GM23338 (cell line): ENCODE results near the gene IL17A. TPM values are rescaled to one million over a fixed set of nuclear protein-coding genes. Genes with fewer than 3 reads are reported as not detected.

Experiments used
- ATAC-seq: fragments of 200-7000 bp; cut with Tn5 transposase; 3 replicates; pipeline ENCODE4 v1.9.1; 2020
- DNase-seq: peaks from one replicate; pipeline ENCODE4 v3.0.0-alpha.2; 2015; ENCODE audit warnings: low spot score
- H2AFZ ChIP-seq: fragments of 200-600 bp; sonication (generic); 2 replicates; pipeline ENCODE4 v1.8.0; 2016; ENCODE audit warnings: antibody characterized with exemption, mild to moderate bottlenecking, moderate library complexity
- H3F3A ChIP-seq: fragments of 200-600 bp; sonication (generic); replicated peaks from 2 replicates; pipeline ENCODE4 v1.8.0; 2017; ENCODE audit warnings: antibody characterized with exemption, mixed run types, low read depth
- H3K27ac ChIP-seq: fragments of 200-600 bp; sonication (generic); 2 replicates; pipeline ENCODE4 v1.6.1; 2016; ENCODE audit warnings: low read depth
- H3K27me3 ChIP-seq: fragments of 200-600 bp; sonication (generic); 2 replicates; pipeline ENCODE4 v1.8.0; 2016; ENCODE audit warnings: mild to moderate bottlenecking, mixed run types, moderate library complexity; ENCODE audit not compliant: insufficient read depth
- H3K36me3 ChIP-seq: fragments of 200-600 bp; sonication (generic); 2 replicates; pipeline ENCODE4 v1.8.0; 2016; ENCODE audit warnings: mild to moderate bottlenecking; ENCODE audit not compliant: insufficient read depth
- H3K4me1 ChIP-seq: fragments of 200-600 bp; sonication (generic); 2 replicates; pipeline ENCODE4 v1.8.0; 2016; ENCODE audit warnings: mild to moderate bottlenecking, moderate library complexity; ENCODE audit not compliant: insufficient read depth
- H3K4me2 ChIP-seq: fragments of 200-600 bp; sonication (generic); 2 replicates; pipeline ENCODE4 v1.7.1; 2017; ENCODE audit warnings: mixed run types
- H3K4me3 ChIP-seq: fragments of 200-600 bp; sonication (generic); 2 replicates; pipeline ENCODE4 v1.6.1; 2016; ENCODE audit warnings: mixed run types
- H3K79me2 ChIP-seq: fragments of 200-600 bp; sonication (generic); replicated peaks from 2 replicates; pipeline ENCODE4 v1.8.0; 2017; ENCODE audit warnings: mild to moderate bottlenecking; ENCODE audit not compliant: insufficient read depth
- H3K9me2 ChIP-seq: fragments of 200-600 bp; sonication (generic); 2 replicates; pipeline ENCODE4 v1.8.0; 2017; ENCODE audit not compliant: insufficient read depth
- H4K20me1 ChIP-seq: fragments of 200-600 bp; sonication (generic); replicated peaks from 2 replicates; pipeline ENCODE4 v1.8.0; 2017; ENCODE audit warnings: mild to moderate bottlenecking; ENCODE audit not compliant: insufficient read depth
- H3K27ac Mint-ChIP-seq: 2 replicates; pipeline ENCODE4 v1.8.0; 2020; ENCODE audit warnings: inconsistent platforms, mild to moderate bottlenecking, moderate library complexity, mixed read lengths
- H3K27me3 Mint-ChIP-seq: 3 replicates; pipeline ENCODE4 v1.8.0; 2022; ENCODE audit warnings: low read depth, mild to moderate bottlenecking, moderate library complexity, mixed read lengths, inconsistent platforms; ENCODE audit not compliant: insufficient read depth, poor library complexity
- H3K36me3 Mint-ChIP-seq: 3 replicates; pipeline ENCODE4 v1.8.0; 2021; ENCODE audit warnings: low read depth, mild to moderate bottlenecking, inconsistent platforms, moderate library complexity, mixed read lengths
- H3K4me1 Mint-ChIP-seq: 3 replicates; pipeline ENCODE4 v1.8.0; 2020; ENCODE audit warnings: mild to moderate bottlenecking, inconsistent platforms, mixed read lengths
- H3K4me3 Mint-ChIP-seq: 3 replicates; pipeline ENCODE4 v1.8.0; 2021; ENCODE audit warnings: moderate library complexity, mild to moderate bottlenecking, inconsistent platforms, mixed read lengths
- H3K9me3 Mint-ChIP-seq: 3 replicates; pipeline ENCODE4 v1.8.0; 2020; ENCODE audit warnings: moderate library complexity, mild to moderate bottlenecking, inconsistent platforms, mixed read lengths
- CREB1 ChIP-seq: fragments of 250-450 bp; sonication (Bioruptor Pico); IDR thresholded peaks from 2 replicates; pipeline ENCODE4 v1.5.0; 2020; ENCODE audit warnings: low read depth, mild to moderate bottlenecking, moderate library complexity
- CTCF ChIP-seq, 2 experiments: fragments of 200-600 bp in 1 of 2; sonication (generic) in 1 of 2; conservative IDR thresholded peaks; 2 replicates each; pipeline versions ENCODE4 v1.5.1 to v1.6.1; 2016 to 2017; ENCODE audit warnings: antibody characterized with exemption in 2 of 2, low read depth in 2 of 2, mild to moderate bottlenecking in 2 of 2, moderate library complexity in 1 of 2
- ETS1 ChIP-seq: IDR thresholded peaks from 2 replicates; pipeline ENCODE4 v1.6.1; 2016; ENCODE audit warnings: antibody characterized with exemption
- EZH2 ChIP-seq: fragments of 200-600 bp; sonication (generic); IDR thresholded peaks from one replicate; pipeline ENCODE4 v1.8.0; 2017; ENCODE audit warnings: antibody characterized with exemption, mild to moderate bottlenecking, low read depth; ENCODE audit not compliant: unreplicated experiment
- EZH2phosphoT487 ChIP-seq: fragments of 200-600 bp; sonication (generic); IDR thresholded peaks from one replicate; pipeline ENCODE4 v1.8.1; 2018; ENCODE audit warnings: antibody characterized with exemption; ENCODE audit not compliant: unreplicated experiment
- JUNB ChIP-seq: IDR thresholded peaks from one replicate; pipeline ENCODE4 v1.6.1; 2016; ENCODE audit warnings: antibody characterized with exemption; ENCODE audit not compliant: unreplicated experiment
- NANOG ChIP-seq: IDR thresholded peaks from 2 replicates; pipeline ENCODE4 v1.6.1; 2016; ENCODE audit warnings: antibody characterized with exemption, borderline replicate concordance
- POLR2AphosphoS5 ChIP-seq: IDR thresholded peaks from 2 replicates; pipeline ENCODE4 v1.6.1; 2016; ENCODE audit warnings: antibody characterized with exemption, low read depth
- REST ChIP-seq: IDR thresholded peaks from one replicate; pipeline ENCODE4 v1.6.1; 2018; ENCODE audit warnings: antibody characterized with exemption; ENCODE audit not compliant: unreplicated experiment
- STAT1 ChIP-seq: IDR thresholded peaks from one replicate; pipeline ENCODE4 v1.6.1; 2016; ENCODE audit warnings: antibody characterized with exemption; ENCODE audit not compliant: unreplicated experiment
- ZNF114 ChIP-seq: fragments of 250-450 bp; sonication (Bioruptor Pico); IDR thresholded peaks from 2 replicates; pipeline ENCODE4 v1.5.0; 2020; ENCODE audit warnings: mild to moderate bottlenecking, moderate library complexity
- ZNF331 ChIP-seq: fragments of 250-450 bp; sonication (Bioruptor Pico); IDR thresholded peaks from 2 replicates; pipeline ENCODE4 v1.5.0; 2020; ENCODE audit warnings: low read depth, mild to moderate bottlenecking, moderate library complexity
- ZNF462 ChIP-seq: fragments of 250-450 bp; sonication (Bioruptor Pico); IDR thresholded peaks from 2 replicates; pipeline ENCODE4 v1.5.0; 2020; ENCODE audit warnings: mild to moderate bottlenecking, moderate library complexity
- polyA plus RNA-seq: library from polyadenylated mRNA; unstranded; fragments of >200 nt; fragmentation: Nextera tagmentation; extraction: Ambion mirVana; gene quantifications from 2 replicates; pipeline ENCODE4 v1.2.1, GENCODE V29; 2016
- total RNA-seq: library from RNA; depleted of rRNA; stranded (reverse); fragments of >200 nt; shearing (Covaris generic); gene quantifications from 2 replicates; pipeline ENCODE4 v1.2.3, GENCODE V29; 2014

The IL17A gene
- total and polyA plus RNA-seq, 2 experiments from 2014 or later, result not detected

- TF ChIP-seq EZH2 (no peak), ZNF331 (CRISPR knock-in tag) (no peak), POLR2AphosphoS5 (no peak)
These were observed 43.6 kb upstream of the IL17A start (continued) for GRCh38 chr6:52142556-52142955.

- H3K4me3 Mint-ChIP-seq, result no peak overlapping the region
- DNase-seq (no peak), ATAC-seq (no peak)
- H3K36me3 Mint-ChIP-seq, result no peaks in the 10 kb centered on the region
- no peak overlapping the region for H3K27ac Mint-ChIP-seq
- Histone ChIP-seq H3K36me3 (no peaks in the 10 kb centered on the region), H3K27me3 (no peaks in the 10 kb centered on the region), H3K27ac (no peak overlapping the region), H3K9me2 (no peaks in the 10 kb centered on the region; the same call in 1 of the 2 replicates), H2AFZ (no peak overlapping the region), H3K4me1 (no peaks in the 10 kb centered on the region), H3K79me2 (no peaks in the 10 kb centered on the region), H4K20me1 (no peaks in the 10 kb centered on the region), H3K4me3 (no peak overlapping the region), H3K4me2 (no peak overlapping the region), H3F3A (no peaks in the 10 kb centered on the region)
- no peak for TF ChIP-seq CTCF (conservative IDR thresholded peaks at IDR 0.05; ENCODE audit: low read depth in 2 of 2)
- no peak for TF ChIP-seq ETS1
- no peak for TF ChIP-seq EZH2
- no peak for TF ChIP-seq REST
- TF ChIP-seq POLR2AphosphoS5, result no peak
- TF ChIP-seq ZNF114 (CRISPR knock-in tag), result no peak
- TF ChIP-seq ZNF331 (CRISPR knock-in tag), result no peak
- TF ChIP-seq EZH2phosphoT487, result no peak
- TF ChIP-seq CREB1 (CRISPR knock-in tag), result no peak
- no peak for TF ChIP-seq STAT1
- no peak for TF ChIP-seq JUNB
- TF ChIP-seq ZNF462 (CRISPR knock-in tag), result no peak
- no peak for TF ChIP-seq NANOG
- H3K27me3 Mint-ChIP-seq, result peaks cover 2% of the 10 kb centered on the region
- H3K9me3 Mint-ChIP-seq, result no peaks in the 10 kb centered on the region
- H3K4me1 Mint-ChIP-seq, result no peaks in the 10 kb centered on the region; the same call in 2 of the 3 replicates
These were observed 42.6 kb upstream of the IL17A start for GRCh38 chr6:52143551-52143950.
